Astrocyte (in vitro differentiated cells and primary cell): ENCODE measurements around the gene ZNF862.

Experiments
- CTCF ChIP-seq: IDR thresholded peaks from 2 replicates; pipeline ENCODE4 v1.5.1; 2011; ENCODE audit warnings: low read depth, mild to moderate bottlenecking, inconsistent platforms, low read length, moderate library complexity; ENCODE audit not compliant: insufficient read depth
- EZH2 ChIP-seq: IDR thresholded peaks from 2 replicates; pipeline ENCODE4 v1.6.1; 2012; ENCODE audit warnings: mild to moderate bottlenecking, low read length, inconsistent platforms; ENCODE audit not compliant: insufficient read depth

- no peak for TF ChIP-seq CTCF
- TF ChIP-seq EZH2, result no peak
Observed at GRCh38 chr7:149879766-149880637, 41.8 kb downstream of the ZNF862 start.
